GF-D8 (cell line): Measurements from ENCODE around the gene KRT2.
"Not testable (repeated sequence)": the region's sequence is repeated elsewhere in the genome, so short reads cannot be mapped to it uniquely, and the experiment has no call there.

Source experiments
- DNase-seq: peaks from one replicate; lab custom pipeline; 2025; lab: John Stamatoyannopoulos, UW

KRT2 gene

GRCh38 chr12:52684431-52684830 lies 32.4 kb upstream of the KRT2 start:
- DNase-seq: no peak

DNA sequence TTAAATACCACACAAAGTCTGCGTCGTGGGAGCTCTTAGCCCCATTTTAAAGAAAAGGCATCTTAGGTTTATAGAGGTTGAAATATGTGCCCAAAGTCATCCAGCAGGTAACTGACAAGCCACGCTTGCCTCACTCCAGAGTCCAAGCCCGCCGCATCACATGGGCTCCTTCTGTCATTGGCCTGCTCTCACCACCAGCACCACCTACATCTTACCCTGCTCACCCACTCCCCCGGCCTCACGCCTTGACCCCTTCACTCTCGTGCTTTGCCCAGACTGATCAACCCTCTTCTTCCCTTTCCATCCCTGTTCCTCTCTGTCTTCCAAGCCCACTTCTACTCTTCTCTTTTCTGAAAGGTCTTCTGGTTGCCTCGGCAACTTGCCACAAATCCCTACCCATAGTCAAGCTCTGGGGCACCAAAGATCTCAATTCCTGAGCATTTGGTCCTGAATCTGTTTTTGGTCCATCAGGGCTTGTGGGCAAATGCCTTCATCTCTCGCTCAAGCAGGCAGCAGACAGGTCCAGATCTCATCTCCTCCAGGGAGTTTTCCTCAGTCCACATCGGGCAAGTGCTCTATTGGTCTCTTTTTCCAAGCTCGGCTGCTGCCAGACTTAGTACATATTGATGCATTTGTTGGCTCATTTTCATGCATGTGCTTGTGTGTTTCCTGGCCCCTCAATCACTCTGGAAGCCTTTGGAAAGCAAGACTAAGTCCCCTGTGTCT lies 31.7 kb upstream of the KRT2 start:
- DNase-seq: no peak

DNA sequence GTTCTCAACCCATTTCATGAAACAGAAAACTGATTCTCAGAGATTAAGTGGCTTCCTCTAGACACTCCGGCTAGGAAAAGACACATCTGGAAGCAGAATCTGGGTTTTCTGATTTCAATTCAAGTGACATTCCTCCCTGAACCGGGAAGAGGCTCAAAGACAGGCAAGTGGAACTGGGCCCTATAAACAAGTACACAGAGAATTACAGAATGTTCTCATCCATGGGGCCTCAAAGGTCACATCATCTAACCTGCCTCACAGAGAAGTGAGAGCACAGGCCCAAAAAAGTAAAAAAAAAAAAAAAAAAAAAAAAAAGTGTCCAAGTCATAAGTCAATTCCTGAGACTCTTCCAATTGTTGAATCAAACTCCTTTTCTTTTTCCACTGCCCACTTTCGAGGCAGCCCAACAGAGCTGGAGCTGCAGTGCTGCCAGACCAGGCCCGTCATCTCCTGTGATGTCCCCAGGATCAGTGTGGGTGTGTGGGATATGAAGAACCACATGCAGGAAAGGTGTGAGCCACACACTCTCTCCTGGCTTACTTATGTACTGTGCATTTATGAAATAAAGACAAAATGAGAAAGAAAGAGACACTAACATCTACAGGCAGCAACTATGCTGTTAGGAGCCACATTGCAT lies 31.0 kb upstream of the KRT2 start:
- DNase-seq: no peak

DNA sequence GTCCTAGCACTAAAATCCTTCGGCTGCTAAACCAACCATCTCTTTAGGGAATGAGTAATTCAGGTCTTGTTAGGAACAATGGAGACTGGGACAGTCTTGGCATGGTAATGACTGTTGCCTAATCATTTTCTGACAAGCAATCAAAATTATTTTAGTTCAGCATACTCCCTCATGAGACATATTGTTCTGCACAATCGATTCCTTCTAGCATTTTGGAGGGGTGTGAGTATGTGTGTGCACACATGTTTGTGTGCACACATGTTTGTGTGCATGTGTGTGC lies 30.3 kb upstream of the KRT2 start:
- DNase-seq: no peak

GRCh38 chr12:52681526-52682380 lies 29.7 kb upstream of the KRT2 start:
- no peak for DNase-seq

DNA sequence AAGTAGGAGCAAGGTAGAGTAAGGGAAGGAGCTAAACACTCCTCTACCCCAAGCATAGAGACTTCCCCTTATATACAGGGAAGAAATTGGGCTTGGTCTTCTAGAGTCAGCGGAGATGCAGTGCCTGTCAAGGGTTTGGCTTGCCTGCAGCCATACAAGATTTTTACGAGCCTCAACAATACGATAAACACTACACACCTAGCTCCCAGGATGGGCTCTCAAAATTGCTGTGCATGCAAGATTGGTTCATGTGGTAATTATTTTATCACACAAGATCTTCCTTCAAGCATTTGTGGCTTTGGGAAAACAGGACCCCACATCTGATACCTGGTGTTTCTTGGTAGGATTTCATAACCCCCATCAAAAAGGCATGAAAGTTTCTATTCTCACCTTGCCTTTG lies 28.4 kb upstream of the KRT2 start, which contains the start of gene KRT1:
Gene KRT1, minus strand, starts transcription at position 45 of the 400 bp plus-strand sequence. CDS start 59 bp downstream, outside the sequence.
- DNase-seq: no peak

GRCh38 chr12:52679875-52680274 lies 27.9 kb upstream of the KRT2 start:
- no peak for DNase-seq

DNA sequence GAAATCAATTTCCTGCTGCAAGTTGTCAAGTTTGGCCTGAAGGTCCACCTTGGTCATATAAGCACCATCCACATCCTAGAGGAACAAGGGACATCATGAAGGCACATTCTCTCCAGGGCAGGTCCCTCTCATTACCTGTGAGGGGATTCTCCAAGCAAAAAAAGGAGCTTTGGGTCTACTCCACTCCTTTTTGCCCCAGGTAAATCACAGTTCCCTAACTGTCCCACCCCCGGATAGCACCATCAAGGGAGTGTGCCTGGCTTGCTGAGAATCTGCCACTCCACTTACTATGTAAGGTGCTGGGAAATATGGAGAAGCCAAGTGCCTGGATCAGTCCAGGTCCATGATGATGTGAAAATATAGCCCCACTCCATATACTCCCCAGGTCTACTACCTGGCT lies 25.7 kb upstream of the KRT2 start:
- no peak for DNase-seq

- DNase-seq: no peak
Observed at GRCh38 chr12:52677126-52677525, 25.1 kb upstream of the KRT2 start.

DNA sequence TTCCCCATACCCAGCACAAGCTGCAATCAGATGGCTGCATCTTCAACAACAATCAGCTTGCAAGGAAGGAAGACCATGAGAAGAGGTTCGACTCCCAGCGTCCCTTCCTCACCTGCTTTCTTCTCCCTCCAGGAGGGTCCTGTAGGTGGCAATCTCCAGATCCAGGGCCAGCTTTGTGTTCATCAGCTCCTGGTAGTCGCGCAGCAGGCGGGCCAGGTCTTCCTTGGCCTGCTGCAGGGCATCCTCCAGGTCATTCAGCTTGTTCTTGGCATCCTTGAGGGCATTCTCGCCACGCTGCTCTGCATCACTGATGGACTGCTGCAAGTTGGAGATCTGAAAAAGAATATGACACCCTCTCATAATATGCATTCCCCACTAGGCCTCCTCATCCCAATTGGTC lies 24.2 kb upstream of the KRT2 start:
- no peak for DNase-seq

DNA sequence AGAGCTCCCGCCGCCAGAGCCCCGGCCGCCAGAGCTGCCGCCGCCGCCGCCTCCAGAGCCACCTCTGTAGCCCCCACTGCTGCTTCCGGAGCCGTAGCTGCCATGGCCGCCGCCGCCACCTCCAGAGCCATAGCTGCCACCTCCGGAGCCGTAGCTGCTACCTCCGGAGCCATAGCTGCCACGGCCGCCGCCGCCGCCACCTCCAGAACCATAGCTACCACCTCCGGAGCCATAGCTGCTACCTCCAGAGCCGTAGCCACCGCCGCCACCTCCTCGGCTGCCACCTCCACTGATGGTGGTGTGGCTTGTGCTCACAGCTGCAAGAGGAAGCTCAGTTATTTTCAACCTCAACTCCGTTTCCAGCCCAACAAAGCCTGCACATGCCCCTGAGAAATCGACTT lies 23.3 kb upstream of the KRT2 start:
- no peak for DNase-seq

- DNase-seq: no peak
Observed at GRCh38 chr12:52674433-52674775, 22.4 kb upstream of the KRT2 start.

DNA sequence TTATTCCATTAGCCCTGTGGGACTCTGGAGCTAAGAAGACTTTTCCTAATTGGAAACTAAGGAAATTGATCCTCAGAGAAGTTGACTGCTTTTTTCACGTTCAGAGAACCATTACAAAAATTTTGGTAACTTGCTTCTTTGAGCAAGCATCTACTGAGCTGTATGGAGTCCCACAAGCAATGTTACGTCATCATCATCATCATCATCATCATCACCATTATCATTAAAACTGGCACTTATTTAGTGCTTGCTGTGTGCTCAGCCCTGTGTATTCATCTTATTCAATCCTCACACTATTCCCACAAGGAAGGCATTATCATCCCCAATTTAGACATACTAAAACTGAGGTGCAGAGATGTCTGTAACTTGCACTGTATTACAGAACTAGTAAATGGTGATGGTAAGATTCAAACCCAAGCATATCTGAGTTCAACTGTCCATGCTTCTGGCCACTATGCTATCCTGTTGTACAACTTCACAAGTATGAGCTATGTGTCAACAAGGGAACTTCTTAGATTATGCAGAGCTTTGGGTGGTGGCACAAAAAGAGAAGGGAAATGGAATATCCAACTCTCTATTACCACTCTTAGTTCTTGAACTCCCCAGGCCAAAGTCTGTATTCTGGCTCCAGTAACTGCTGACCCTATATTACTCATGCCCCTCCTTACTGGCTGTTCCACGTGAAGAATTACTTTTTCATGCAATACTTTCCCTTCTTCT lies 21.9 kb upstream of the KRT2 start:
- no peak for DNase-seq

GRCh38 chr12:52673217-52673616 lies 21.2 kb upstream of the KRT2 start:
- no peak for DNase-seq

DNA sequence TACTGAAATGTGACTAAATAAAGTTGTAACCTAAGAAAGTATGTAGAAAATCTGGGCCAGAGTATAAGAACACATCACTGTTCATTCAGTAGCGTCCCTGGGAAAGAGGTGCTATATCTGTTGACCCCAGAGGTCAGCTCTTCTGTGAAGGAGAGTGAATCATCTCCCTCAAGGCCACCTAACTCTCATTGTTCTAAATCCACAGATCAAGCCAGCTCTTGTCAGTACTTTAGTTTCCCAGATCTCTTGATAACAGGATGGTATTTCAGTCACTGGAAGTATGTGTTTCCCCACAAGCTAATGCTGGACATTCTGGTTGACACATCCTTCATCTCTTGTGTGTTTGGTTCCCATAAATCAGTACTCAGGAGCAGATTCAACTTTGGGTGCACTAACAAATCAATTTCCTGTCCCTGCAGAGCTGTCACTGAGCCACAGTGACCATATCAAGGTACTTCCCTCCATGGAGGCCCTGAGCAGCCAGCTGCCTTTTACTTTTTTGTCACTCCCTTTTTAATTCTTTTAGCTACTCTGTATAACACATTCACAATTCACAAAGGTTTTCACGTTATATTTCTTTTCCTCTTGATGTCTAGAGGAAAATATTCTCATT lies 20.4 kb upstream of the KRT2 start:
- DNase-seq: no peak

DNA sequence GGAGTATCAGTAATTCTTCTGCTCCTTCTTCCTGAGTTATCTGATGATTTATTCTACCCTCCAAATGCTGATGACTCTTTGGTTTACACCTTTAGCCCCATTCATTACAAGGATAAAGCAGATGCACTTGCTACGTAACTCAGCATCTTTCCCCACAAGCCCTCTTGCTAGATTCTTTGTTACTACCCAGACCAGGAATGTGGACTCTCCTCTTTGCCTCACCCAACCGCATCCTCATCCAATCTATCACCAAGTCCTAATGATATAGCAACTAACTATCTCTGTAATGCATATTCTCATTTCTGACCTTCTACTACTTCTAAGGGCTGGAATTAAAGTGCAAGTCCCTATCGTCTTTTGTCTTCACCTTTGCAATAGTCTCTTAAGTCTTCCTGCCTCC lies 18.9 kb upstream of the KRT2 start:
- DNase-seq: no peak

DNA sequence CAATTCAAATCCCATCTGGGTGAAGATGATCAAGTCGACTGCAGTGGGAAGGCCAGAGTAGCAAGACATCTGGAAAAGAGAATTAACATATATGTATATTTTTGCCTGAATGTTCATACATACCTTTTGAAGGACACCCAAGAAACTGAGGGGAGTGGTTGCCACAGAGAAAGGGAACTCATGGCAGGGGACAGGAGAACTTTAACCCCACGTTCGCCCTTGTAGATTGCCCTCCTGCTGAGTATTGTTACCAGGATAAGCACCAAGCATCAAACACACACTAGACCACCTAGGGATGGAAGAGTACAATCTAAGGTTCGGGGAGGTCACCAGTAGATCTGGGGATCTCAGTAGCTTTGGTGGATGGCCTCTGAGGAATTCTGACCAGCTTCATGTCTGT lies 18.5 kb upstream of the KRT2 start:
- DNase-seq: no peak

GRCh38 chr12:52669941-52670340 lies 17.9 kb upstream of the KRT2 start:
- not testable (repeated sequence) for DNase-seq

- no peak for DNase-seq
Observed at GRCh38 chr12:52669426-52669825, 17.4 kb upstream of the KRT2 start.

DNA sequence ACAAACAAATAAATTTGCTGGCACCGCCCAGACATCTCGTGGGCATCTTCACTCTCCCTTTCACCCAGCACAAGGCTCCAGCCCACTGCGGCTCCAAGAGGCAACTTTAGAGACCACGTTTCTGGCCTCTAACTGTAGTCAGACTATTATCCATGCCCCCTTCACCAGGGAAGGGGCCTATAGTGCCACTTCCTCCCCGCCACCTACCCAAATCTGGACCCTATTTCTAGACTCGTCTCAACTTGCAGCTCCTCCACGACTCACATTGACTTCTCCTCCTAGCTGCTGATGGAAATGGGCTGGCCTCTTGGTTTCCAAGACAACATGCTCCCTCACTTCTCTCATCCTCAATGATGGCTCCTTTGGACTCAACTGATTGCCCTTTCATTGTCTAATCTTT lies 15.9 kb upstream of the KRT2 start:
- no peak for DNase-seq

DNA sequence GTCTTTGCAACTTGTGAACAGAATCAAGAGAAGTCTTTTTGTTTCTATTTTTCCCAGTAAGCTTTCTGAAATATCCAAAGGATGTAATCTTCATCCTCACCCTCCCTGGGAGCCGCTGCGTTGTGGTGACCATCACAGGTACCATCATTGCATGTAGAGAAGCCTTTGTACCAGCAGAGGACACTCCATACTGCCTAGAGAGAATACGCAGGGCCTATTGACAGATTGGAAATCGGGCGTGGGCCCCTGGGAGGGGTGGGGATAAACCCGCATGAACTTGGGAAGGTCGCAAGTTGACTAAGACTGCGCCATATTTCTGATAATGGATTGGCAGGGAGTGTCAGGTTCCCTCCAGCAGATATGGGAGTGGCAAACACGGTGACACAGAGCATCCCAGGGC lies 15.5 kb upstream of the KRT2 start:
- no peak for DNase-seq

DNA sequence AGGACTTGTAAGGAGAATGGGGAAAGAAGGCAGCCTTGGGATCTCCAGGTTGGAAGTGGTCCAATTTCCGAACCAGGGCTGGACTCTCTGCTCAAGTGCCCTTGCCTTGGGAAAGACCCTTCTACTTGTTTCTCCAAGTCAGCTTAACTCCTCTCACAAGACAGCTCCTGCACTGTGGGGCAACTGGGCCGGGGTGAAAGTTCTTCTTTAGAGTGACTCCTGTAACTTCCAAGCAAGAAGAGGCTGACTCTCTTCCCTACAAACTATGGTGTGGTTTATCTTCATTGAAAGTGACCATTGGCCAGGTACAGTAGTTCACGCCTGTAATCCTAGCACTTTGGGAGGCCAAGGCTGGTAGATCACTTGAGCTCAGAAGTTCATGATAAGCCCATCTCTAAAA lies 14.5 kb upstream of the KRT2 start:
- DNase-seq: no peak
